ENCODE measurements around the gene MAPK1IP1L.

GRCh38 chr14:55053500-55053899 lies 2.1 kb downstream of the MAPK1IP1L start:
- TF ChIP-seq, protein P1, sequence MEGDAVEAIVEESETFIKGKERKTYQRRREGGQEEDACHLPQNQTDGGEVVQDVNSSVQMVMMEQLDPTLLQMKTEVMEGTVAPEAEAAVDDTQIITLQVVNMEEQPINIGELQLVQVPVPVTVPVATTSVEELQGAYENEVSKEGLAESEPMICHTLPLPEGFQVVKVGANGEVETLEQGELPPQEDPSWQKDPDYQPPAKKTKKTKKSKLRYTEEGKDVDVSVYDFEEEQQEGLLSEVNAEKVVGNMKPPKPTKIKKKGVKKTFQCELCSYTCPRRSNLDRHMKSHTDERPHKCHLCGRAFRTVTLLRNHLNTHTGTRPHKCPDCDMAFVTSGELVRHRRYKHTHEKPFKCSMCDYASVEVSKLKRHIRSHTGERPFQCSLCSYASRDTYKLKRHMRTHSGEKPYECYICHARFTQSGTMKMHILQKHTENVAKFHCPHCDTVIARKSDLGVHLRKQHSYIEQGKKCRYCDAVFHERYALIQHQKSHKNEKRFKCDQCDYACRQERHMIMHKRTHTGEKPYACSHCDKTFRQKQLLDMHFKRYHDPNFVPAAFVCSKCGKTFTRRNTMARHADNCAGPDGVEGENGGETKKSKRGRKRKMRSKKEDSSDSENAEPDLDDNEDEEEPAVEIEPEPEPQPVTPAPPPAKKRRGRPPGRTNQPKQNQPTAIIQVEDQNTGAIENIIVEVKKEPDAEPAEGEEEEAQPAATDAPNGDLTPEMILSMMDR (conservative IDR thresholded peaks at IDR 0.05) = no peak
- TF ChIP-seq EZH2 (IDR thresholded peaks at IDR 0.05; ENCODE audit: low read depth) = no peak
